CD8-positive, alpha-beta memory T cell (primary cell): ENCODE measurements around the gene IGFL2. TPM values are rescaled to one million over a fixed set of nuclear protein-coding genes. Genes with fewer than 3 reads are reported as not detected.
"Not testable (repeated sequence)": the region's sequence is repeated elsewhere in the genome, so short reads cannot be mapped to it uniquely, and the experiment has no call there.

Experiments used
- CTCF ChIA-PET: fragments of 350-600 bp; sonication (Branson Sonifier 250); formaldehyde crosslinking; loops from one replicate; lab custom pipeline; 2021; ENCODE audit warnings: antibody characterized with exemption; lab: Charles Lee
- POLR2A ChIA-PET: fragments of 350-600 bp; sonication (Branson Sonifier 250); formaldehyde crosslinking; loops from one replicate; lab custom pipeline; 2021; ENCODE audit warnings: antibody characterized with exemption; lab: Charles Lee
- DNase-seq, 5 donors: peaks; one replicate each; pipeline versions ENCODE4 v3.0.0 to v3.0.0-alpha.2; 2020 to 2022; ENCODE audit warnings: mixed read lengths in 1 of 5
- H3K27ac ChIP-seq: one replicate; pipeline ENCODE4 v1.7.0; 2013; ENCODE audit warnings: low read depth, mild to moderate bottlenecking, low read length, moderate library complexity
- H3K27me3 ChIP-seq: 2 replicates; pipeline ENCODE4 v1.7.0; 2013; ENCODE audit warnings: low read length, mild to moderate bottlenecking; ENCODE audit not compliant: insufficient read depth, poor library complexity, severe bottlenecking
- H3K36me3 ChIP-seq: 2 replicates; pipeline ENCODE4 v1.7.0; 2013; ENCODE audit warnings: mild to moderate bottlenecking, low read length, moderate library complexity; ENCODE audit not compliant: insufficient read depth
- H3K4me1 ChIP-seq: 2 replicates; pipeline ENCODE4 v1.7.0; 2013; ENCODE audit warnings: mild to moderate bottlenecking, low read length, moderate library complexity; ENCODE audit not compliant: insufficient read depth
- H3K4me3 ChIP-seq: 2 replicates; pipeline ENCODE4 v1.7.0; 2013; ENCODE audit warnings: mild to moderate bottlenecking, low read length
- H3K9me3 ChIP-seq: 2 replicates; pipeline ENCODE4 v1.7.0; 2013; ENCODE audit warnings: mild to moderate bottlenecking, low read length
- H3K27ac Mint-ChIP-seq, 8 donors: one replicate each; pipeline ENCODE4 v1.8.0; 2020 to 2021; ENCODE audit warnings: mixed read lengths in 8 of 8, mild to moderate bottlenecking in 6 of 8, inconsistent platforms in 3 of 8, moderate library complexity in 3 of 8
- H3K27me3 Mint-ChIP-seq, 2 donors: one replicate each; pipeline ENCODE4 v1.8.0; 2020 to 2021; ENCODE audit warnings: mixed read lengths in 2 of 2, mild to moderate bottlenecking in 1 of 2, moderate library complexity in 1 of 2
- H3K36me3 Mint-ChIP-seq, 3 donors: one replicate each; pipeline ENCODE4 v1.8.0; 2020 to 2021; ENCODE audit warnings: mixed read lengths in 3 of 3, inconsistent platforms in 1 of 3, mild to moderate bottlenecking in 1 of 3
- H3K4me1 Mint-ChIP-seq, 3 donors: one replicate each; pipeline ENCODE4 v1.8.0; 2020 to 2021; ENCODE audit warnings: mixed read lengths in 3 of 3, inconsistent platforms in 1 of 3, mild to moderate bottlenecking in 1 of 3
- H3K4me3 Mint-ChIP-seq, 7 donors: one replicate each; pipeline ENCODE4 v1.8.0; 2020 to 2021; ENCODE audit warnings: mixed read lengths in 7 of 7, mild to moderate bottlenecking in 6 of 7, moderate library complexity in 4 of 7, inconsistent platforms in 2 of 7
- H3K9me3 Mint-ChIP-seq, 5 donors: one replicate each; pipeline ENCODE4 v1.8.0; 2020 to 2022; ENCODE audit warnings: mixed read lengths in 5 of 5, mild to moderate bottlenecking in 3 of 5, moderate library complexity in 2 of 5, inconsistent platforms in 1 of 5
- polyA plus RNA-seq: library from polyadenylated mRNA; unstranded; fragments of 300-500 nt; fragmentation: Illumina TruSeq; gene quantifications from one replicate; pipeline ENCODE4 v1.2.3, GENCODE V29; 2021
- total RNA-seq, 2 experiments: library from RNA; stranded (reverse); gene quantifications; one replicate each; pipeline ENCODE4 v1.2.3, GENCODE V29; 2021

Gene IGFL2
- total and polyA plus RNA-seq, 3 experiments from 2014 or later, result not detected

- H3K27me3 ChIP-seq, result no peaks in the 10 kb centered on the region
- POLR2A ChIA-PET, result no interaction called here
- H3K4me1 ChIP-seq, result no peaks in the 10 kb centered on the region
- Mint-ChIP-seq H3K27ac (no peak overlapping the region), H3K27me3 (peaks cover 23 to 48% of the 10 kb centered on the region in 2 donors), H3K9me3 (no peaks in the 10 kb centered on the region), H3K36me3 (peaks cover 0 to 1% (median 0%) of the 10 kb centered on the region in 3 donors), H3K4me1 (no peaks in the 10 kb centered on the region), H3K4me3 (no peak overlapping the region)
- no peaks in the 10 kb centered on the region for H3K9me3 ChIP-seq
- H3K36me3 ChIP-seq, result no peaks in the 10 kb centered on the region
- DNase-seq, result no peak
- CTCF ChIA-PET, result no interaction called here
- H3K4me3 ChIP-seq, result no peak overlapping the region
- peak overlapping the region; percentile 88 for H3K27ac ChIP-seq
Observed at GRCh38 chr19:46202872-46203860, 55.1 kb downstream of the IGFL2 start.

DNA sequence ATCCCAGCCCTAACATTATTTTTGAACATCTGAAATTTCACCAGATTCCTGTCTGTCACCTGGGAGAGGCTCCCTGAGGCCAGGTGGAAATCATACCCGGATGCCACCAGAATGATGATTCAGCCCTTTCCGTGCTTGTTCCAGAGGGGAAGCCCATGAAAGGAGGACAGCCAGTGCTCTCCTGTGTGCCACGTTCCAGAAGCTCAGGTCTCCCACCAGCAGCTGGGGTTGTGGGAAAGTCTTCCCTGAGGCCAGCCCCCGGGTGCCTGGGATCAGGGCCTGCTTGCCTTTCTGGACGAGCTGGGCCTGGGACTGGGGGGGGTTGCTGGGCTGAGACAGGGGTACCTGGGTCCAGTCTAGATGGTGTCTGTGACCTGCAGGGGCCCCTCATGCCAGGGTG, 56.0 kb downstream of the IGFL2 start:
- no peaks in the 10 kb centered on the region for H3K9me3 Mint-ChIP-seq
- H3K4me1 Mint-ChIP-seq, result peaks cover 1 to 5% (median 3%) of the 10 kb centered on the region in 3 donors
- POLR2A ChIA-PET, result no interaction called here
- H3K27ac Mint-ChIP-seq, result no peak overlapping the region
- H3K9me3 ChIP-seq, result no peaks in the 10 kb centered on the region
- H3K4me3 ChIP-seq, result no peak overlapping the region
- DNase-seq, result no peak
- H3K27ac ChIP-seq, result peak overlapping the region; percentile 88
- peaks cover 17 to 49% of the 10 kb centered on the region in 2 donors for H3K27me3 Mint-ChIP-seq
- no peaks in the 10 kb centered on the region for H3K27me3 ChIP-seq
- no peak overlapping the region for H3K4me3 Mint-ChIP-seq
- H3K36me3 Mint-ChIP-seq, result peaks cover 0 to 1% (median 0%) of the 10 kb centered on the region in 3 donors
- H3K36me3 ChIP-seq, result no peaks in the 10 kb centered on the region
- CTCF ChIA-PET, result no interaction called here
- no peaks in the 10 kb centered on the region for H3K4me1 ChIP-seq

DNA sequence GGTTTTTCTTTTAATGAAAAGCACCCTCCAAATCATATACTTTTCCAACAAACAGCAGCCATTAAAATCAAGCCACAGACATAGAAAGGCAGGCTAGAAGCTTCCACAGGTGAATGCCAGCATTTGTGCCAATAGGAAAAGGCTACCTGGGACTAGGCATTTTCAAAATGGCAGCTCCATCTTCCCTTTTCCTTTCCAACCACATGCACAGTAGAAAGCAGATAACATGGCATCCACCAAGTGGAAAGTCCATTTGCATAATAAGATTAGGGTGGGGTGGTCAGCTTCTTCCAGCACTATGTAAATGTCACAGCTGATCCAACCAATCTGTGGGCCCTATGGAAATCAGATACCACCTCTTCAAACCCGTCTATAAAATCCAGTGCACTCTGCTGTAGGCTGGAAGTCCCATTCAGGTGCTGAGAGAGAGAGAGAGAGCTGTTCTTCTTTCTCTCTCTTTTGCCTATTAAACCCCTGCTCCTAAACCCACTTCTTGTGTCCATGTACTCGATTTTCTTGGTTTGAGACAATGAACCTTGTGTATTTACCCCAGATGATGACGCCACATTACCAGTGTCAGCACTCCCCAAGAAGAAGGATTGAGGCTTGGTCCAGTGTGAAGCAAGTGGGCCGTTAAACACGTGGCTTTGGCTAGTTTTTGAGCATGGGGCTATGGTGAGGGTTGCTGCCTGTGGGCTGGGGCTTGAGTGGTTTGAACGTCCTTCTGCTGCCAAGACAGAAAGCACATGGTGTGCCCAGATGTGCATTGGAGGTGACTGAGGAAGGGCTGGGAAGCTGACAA, 57.3 kb downstream of the IGFL2 start:
- H3K9me3 ChIP-seq, result no peaks in the 10 kb centered on the region
- H3K27me3 Mint-ChIP-seq, result peaks cover 18 to 58% of the 10 kb centered on the region in 2 donors
- no peaks in the 10 kb centered on the region for H3K4me1 ChIP-seq
- DNase-seq, result no peak
- peaks cover 0 to 1% (median 0%) of the 10 kb centered on the region in 3 donors for H3K36me3 Mint-ChIP-seq
- H3K4me3 Mint-ChIP-seq, result no peak overlapping the region
- H3K27ac Mint-ChIP-seq, result no peak overlapping the region
- peaks cover 5 to 14% (median 12%) of the 10 kb centered on the region in 3 donors for H3K4me1 Mint-ChIP-seq
- peak overlapping the region; percentile 39 for H3K27ac ChIP-seq
- H3K4me3 ChIP-seq, result no peak overlapping the region
- CTCF ChIA-PET, result no interaction called here
- no peaks in the 10 kb centered on the region for H3K27me3 ChIP-seq
- H3K9me3 Mint-ChIP-seq, result no peaks in the 10 kb centered on the region
- H3K36me3 ChIP-seq, result no peaks in the 10 kb centered on the region
- POLR2A ChIA-PET, result no interaction called here

DNA sequence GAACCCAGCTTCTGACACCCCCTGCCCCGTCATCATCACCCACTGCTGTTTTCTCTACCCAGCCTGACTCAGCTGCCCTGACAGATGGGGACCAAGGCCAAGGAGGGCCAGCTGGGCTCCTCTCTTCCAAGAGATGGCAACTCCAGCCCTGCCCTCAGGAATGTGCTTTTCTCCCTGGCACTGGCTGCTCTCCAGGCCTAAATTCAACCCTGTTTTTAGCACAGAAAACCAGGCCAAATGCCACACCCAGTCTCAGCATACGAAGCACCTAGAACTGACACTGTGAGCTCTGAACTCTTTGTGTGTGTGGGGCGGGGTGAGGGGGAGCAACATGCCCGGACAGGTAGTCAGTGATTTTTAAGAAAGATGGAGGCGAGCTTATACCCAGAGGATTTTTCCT, 58.1 kb downstream of the IGFL2 start:
- H3K27me3 ChIP-seq, result no peaks in the 10 kb centered on the region
- peak overlapping the region; percentile 39 for H3K27ac ChIP-seq
- H3K4me1 ChIP-seq, result no peaks in the 10 kb centered on the region
- H3K4me3 ChIP-seq, result no peak overlapping the region
- Mint-ChIP-seq H3K36me3 (peaks cover 0 to 1% (median 0%) of the 10 kb centered on the region in 3 donors), H3K27ac (no peak overlapping the region), H3K9me3 (no peaks in the 10 kb centered on the region), H3K27me3 (peaks cover 16 to 60% of the 10 kb centered on the region in 2 donors), H3K4me1 (peaks cover 5 to 14% (median 12%) of the 10 kb centered on the region in 3 donors), H3K4me3 (no peak overlapping the region)
- no peaks in the 10 kb centered on the region for H3K36me3 ChIP-seq
- CTCF ChIA-PET, result no interaction called here
- DNase-seq, result no peak
- POLR2A ChIA-PET, result no interaction called here
- no peaks in the 10 kb centered on the region for H3K9me3 ChIP-seq

DNA sequence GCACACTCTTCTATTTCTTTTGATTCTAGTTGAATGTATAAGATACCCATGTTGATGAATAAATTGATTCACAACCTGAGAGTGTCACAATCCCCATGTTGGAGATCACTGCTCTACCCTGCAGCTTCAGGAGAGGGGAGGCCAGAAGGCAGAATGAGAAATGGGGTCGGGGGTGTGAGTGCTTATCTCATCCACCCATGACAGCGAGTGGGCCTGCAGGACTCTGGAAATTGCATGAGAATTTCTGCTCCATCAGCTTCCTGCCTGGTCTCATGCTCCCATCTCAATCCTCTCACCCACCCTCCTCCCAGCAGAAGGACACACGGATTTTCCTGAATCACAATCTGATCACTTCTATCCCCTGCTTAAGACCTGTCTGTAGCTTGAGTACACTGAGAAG, 58.6 kb downstream of the IGFL2 start:
- DNase-seq, result no peak
- no peaks in the 10 kb centered on the region for H3K9me3 Mint-ChIP-seq
- H3K27me3 Mint-ChIP-seq, result peaks cover 15 to 57% of the 10 kb centered on the region in 2 donors
- H3K4me3 Mint-ChIP-seq, result no peak overlapping the region
- H3K27ac Mint-ChIP-seq, result no peak overlapping the region
- no peaks in the 10 kb centered on the region for H3K4me1 ChIP-seq
- H3K27ac ChIP-seq, result no peak overlapping the region
- H3K9me3 ChIP-seq, result no peaks in the 10 kb centered on the region
- H3K36me3 Mint-ChIP-seq, result peaks cover 0 to 1% (median 0%) of the 10 kb centered on the region in 3 donors
- no peaks in the 10 kb centered on the region for H3K36me3 ChIP-seq
- no peak overlapping the region for H3K4me3 ChIP-seq
- H3K27me3 ChIP-seq, result no peaks in the 10 kb centered on the region
- CTCF ChIA-PET, result no interaction called here
- POLR2A ChIA-PET, result no interaction called here
- peaks cover 5 to 14% (median 12%) of the 10 kb centered on the region in 3 donors for H3K4me1 Mint-ChIP-seq

DNA sequence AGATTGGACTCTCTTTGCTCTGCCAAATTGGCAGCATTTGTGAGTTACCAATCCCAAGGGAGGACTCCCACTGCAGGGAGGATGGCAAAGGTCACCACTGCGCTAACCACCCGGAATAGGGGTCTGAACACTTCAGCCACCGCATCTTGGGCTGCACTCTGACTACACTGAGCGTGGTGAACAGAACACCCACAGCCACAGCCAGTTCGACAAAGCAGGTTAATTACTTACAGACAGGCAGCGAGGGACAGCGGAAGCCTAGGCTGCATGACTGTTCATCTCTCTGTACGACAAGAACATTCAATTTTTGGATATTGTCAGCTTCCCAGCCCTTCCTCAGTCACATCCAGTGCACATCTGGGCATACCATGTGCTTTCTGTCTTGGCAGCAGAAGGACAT, 59.8 kb downstream of the IGFL2 start:
- H3K9me3 ChIP-seq, POLR2A ChIA-PET, H3K36me3 ChIP-seq, H3K27me3 ChIP-seq, H3K4me1 ChIP-seq, CTCF ChIA-PET, H3K36me3 Mint-ChIP-seq, H3K9me3 Mint-ChIP-seq, DNase-seq, H3K4me3 Mint-ChIP-seq, H3K4me3 ChIP-seq: not testable (repeated sequence)
- peaks cover 5 to 14% (median 12%) of the 10 kb centered on the region in 3 donors for H3K4me1 Mint-ChIP-seq
- peak overlapping the region; percentile 56 for H3K27ac ChIP-seq
- peak overlapping the region in 1 of 8 donors; percentile 24 for H3K27ac Mint-ChIP-seq
- peaks cover 17 to 59% of the 10 kb centered on the region in 2 donors for H3K27me3 Mint-ChIP-seq

- no peaks in the 10 kb centered on the region for H3K9me3 ChIP-seq
- H3K4me3 ChIP-seq, result no peak overlapping the region
- Mint-ChIP-seq H3K27me3 (peaks cover 17 to 67% of the 10 kb centered on the region in 2 donors), H3K4me1 (peaks cover 5 to 14% (median 12%) of the 10 kb centered on the region in 3 donors), H3K4me3 (no peak overlapping the region), H3K9me3 (no peaks in the 10 kb centered on the region), H3K27ac (no peak overlapping the region), H3K36me3 (peaks cover 0 to 1% (median 0%) of the 10 kb centered on the region in 3 donors)
- no peaks in the 10 kb centered on the region for H3K4me1 ChIP-seq
- POLR2A ChIA-PET, result no interaction called here
- no peaks in the 10 kb centered on the region for H3K27me3 ChIP-seq
- DNase-seq, result no peak
- H3K36me3 ChIP-seq, result no peaks in the 10 kb centered on the region
- H3K27ac ChIP-seq, result peak overlapping the region; percentile 56
- CTCF ChIA-PET, result no interaction called here
Observed at GRCh38 chr19:46209051-46209450, 61.0 kb downstream of the IGFL2 start.

GRCh38 chr19:46209472-46209871, 61.4 kb downstream of the IGFL2 start:
- Mint-ChIP-seq H3K36me3 (peaks cover 0 to 1% (median 0%) of the 10 kb centered on the region in 3 donors), H3K4me3 (no peak overlapping the region), H3K27ac (no peak overlapping the region), H3K4me1 (peaks cover 5 to 14% (median 12%) of the 10 kb centered on the region in 3 donors), H3K27me3 (peaks cover 17 to 69% of the 10 kb centered on the region in 2 donors), H3K9me3 (no peaks in the 10 kb centered on the region)
- CTCF ChIA-PET, result no interaction called here
- POLR2A ChIA-PET, result no interaction called here
- H3K9me3 ChIP-seq, result no peaks in the 10 kb centered on the region
- H3K4me3 ChIP-seq, result no peak overlapping the region
- H3K27ac ChIP-seq, result peak overlapping the region; percentile 56
- H3K27me3 ChIP-seq, result no peaks in the 10 kb centered on the region
- DNase-seq, result no peak
- no peaks in the 10 kb centered on the region for H3K4me1 ChIP-seq
- H3K36me3 ChIP-seq, result no peaks in the 10 kb centered on the region
